Hematopoietic multipotent progenitor cell treated with erythropoietin and hydrocortisone succinate and interleukin-3 and kit ligand, for 8 days (in vitro differentiated cells): Measurements from ENCODE around the gene SPIN1.
"Not testable (repeated sequence)": the region's sequence is repeated elsewhere in the genome, so short reads cannot be mapped to it uniquely, and the experiment has no call there.

Source experiments
- DNase-seq: peaks from one replicate; pipeline ENCODE4 v3.0.0-alpha.2; 2015

SPIN1 gene

GRCh38 chr9:88388203-88388885 is at the start of gene SPIN1:
Gene SPIN1 (plus strand): TSS chr9:88388444. CDS start chr9:88426540, 38,096 bp downstream.
- peak; percentile 74 for DNase-seq

- DNase-seq = no peak
Observed at GRCh38 chr9:88339317-88339716, 48.9 kb upstream of the SPIN1 start.

- DNase-seq = no peak
Observed at GRCh38 chr9:88342246-88342645, 46.0 kb upstream of the SPIN1 start.

- DNase-seq = no peak
Observed at GRCh38 chr9:88344013-88344412, 44.2 kb upstream of the SPIN1 start.

- DNase-seq = not testable (repeated sequence)
Observed at GRCh38 chr9:88350354-88350753, 37.9 kb upstream of the SPIN1 start.

- no peak for DNase-seq
Observed at GRCh38 chr9:88355166-88355565, 33.1 kb upstream of the SPIN1 start.

GRCh38 chr9:88357250-88357649 is 31.0 kb upstream of the SPIN1 start:
- not testable (repeated sequence) for DNase-seq

- DNase-seq = no peak
Observed at GRCh38 chr9:88358723-88359122, 29.5 kb upstream of the SPIN1 start.

GRCh38 chr9:88359974-88360373 is 28.3 kb upstream of the SPIN1 start:
- no peak for DNase-seq

- no peak for DNase-seq
Observed at GRCh38 chr9:88362681-88363080, 25.6 kb upstream of the SPIN1 start.

GRCh38 chr9:88363661-88364060 is 24.6 kb upstream of the SPIN1 start:
- no peak for DNase-seq

GRCh38 chr9:88364706-88365105 is 23.5 kb upstream of the SPIN1 start:
- DNase-seq = no peak

GRCh38 chr9:88370346-88370745 is 17.9 kb upstream of the SPIN1 start:
- DNase-seq = no peak

- no peak for DNase-seq
Observed at GRCh38 chr9:88372103-88372654, 16.1 kb upstream of the SPIN1 start.

- DNase-seq = no peak
Observed at GRCh38 chr9:88373045-88373444, 15.2 kb upstream of the SPIN1 start.

GRCh38 chr9:88378317-88378716 is 9.9 kb upstream of the SPIN1 start:
- no peak for DNase-seq

GRCh38 chr9:88379352-88379751 is 8.9 kb upstream of the SPIN1 start:
- no peak for DNase-seq

- DNase-seq = no peak
Observed at GRCh38 chr9:88380118-88380517, 8.1 kb upstream of the SPIN1 start.

GRCh38 chr9:88381322-88381721 is 6.9 kb upstream of the SPIN1 start:
- DNase-seq = not testable (repeated sequence)

- no peak for DNase-seq
Observed at GRCh38 chr9:88383176-88383575, 5.1 kb upstream of the SPIN1 start.

GRCh38 chr9:88386137-88386536 is 2.1 kb upstream of the SPIN1 start:
- DNase-seq = not testable (repeated sequence)

- no peak for DNase-seq
Observed at GRCh38 chr9:88387036-88387551, 1.1 kb upstream of the SPIN1 start.

- DNase-seq = peak; percentile 45
Observed at GRCh38 chr9:88387552-88388202, 567 bp upstream of the SPIN1 start.
